Activated naive CD8-positive, alpha-beta T cell treated with anti-CD3 and anti-CD28 coated beads, Interleukin-2, amount 50 U/mL, for 24 hours (primary cell): ENCODE results near the gene DACH1.

Experiments used
- ATAC-seq: fragments of 150-1000 bp; cut with Tn5 transposase; one replicate; pipeline ENCODE4 v1.10.0; 2021
- DNase-seq: peaks from one replicate; pipeline ENCODE4 v3.0.0; 2021
- H3K27ac Mint-ChIP-seq: one replicate; pipeline ENCODE4 v1.8.0; 2021; ENCODE audit warnings: mild to moderate bottlenecking, mixed read lengths
- H3K27me3 Mint-ChIP-seq: one replicate; pipeline ENCODE4 v1.8.0; 2021; ENCODE audit warnings: mixed read lengths
- H3K36me3 Mint-ChIP-seq: one replicate; pipeline ENCODE4 v1.8.0; 2021; ENCODE audit warnings: low read depth, mixed read lengths
- H3K4me1 Mint-ChIP-seq: one replicate; pipeline ENCODE4 v1.8.0; 2021; ENCODE audit warnings: mixed read lengths
- H3K4me3 Mint-ChIP-seq: one replicate; pipeline ENCODE4 v1.8.0; 2021; ENCODE audit warnings: mild to moderate bottlenecking, moderate library complexity, mixed read lengths
- H3K9me3 Mint-ChIP-seq: one replicate; pipeline ENCODE4 v1.8.0; 2021; ENCODE audit warnings: mixed read lengths

DACH1 gene

GRCh38 chr13:71873418-71874247 lies 6.6 kb upstream of the DACH1 start:
- ATAC-seq, result no peak
- Mint-ChIP-seq H3K36me3 (no peaks in the 10 kb centered on the region), H3K9me3 (no peaks in the 10 kb centered on the region), H3K4me1 (no peaks in the 10 kb centered on the region), H3K27me3 (peaks cover 18% of the 10 kb centered on the region), H3K4me3 (no peak overlapping the region), H3K27ac (no peak overlapping the region)
- DNase-seq, result no peak

DNA sequence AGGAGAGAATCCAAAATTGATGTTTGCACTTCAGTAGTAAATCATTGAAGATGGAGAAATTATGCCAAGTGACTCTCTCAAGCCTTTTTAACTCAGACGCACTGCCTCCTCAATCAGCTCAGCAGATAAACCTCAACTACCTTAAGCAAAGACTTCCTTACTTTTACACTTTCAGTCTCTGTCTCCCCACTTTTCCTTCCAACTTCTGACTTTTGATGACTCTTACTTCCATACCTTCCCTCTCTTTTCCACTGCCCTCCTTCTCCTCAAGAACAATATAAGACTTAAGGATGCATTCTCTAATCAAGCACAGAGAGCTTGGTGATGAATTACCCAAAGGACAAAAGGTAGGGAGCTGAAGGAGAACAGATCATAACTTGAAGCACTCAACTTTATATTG lies 4.8 kb upstream of the DACH1 start:
- Mint-ChIP-seq H3K4me1 (peaks cover 4% of the 10 kb centered on the region), H3K4me3 (no peak overlapping the region), H3K36me3 (no peaks in the 10 kb centered on the region), H3K9me3 (no peaks in the 10 kb centered on the region), H3K27ac (no peak overlapping the region), H3K27me3 (peaks cover 33% of the 10 kb centered on the region)
- no peak for ATAC-seq
- DNase-seq, result no peak

GRCh38 chr13:71871176-71871754 lies 4.3 kb upstream of the DACH1 start:
- Mint-ChIP-seq H3K36me3 (no peaks in the 10 kb centered on the region), H3K27ac (no peak overlapping the region), H3K4me1 (peaks cover 4% of the 10 kb centered on the region), H3K27me3 (peaks cover 36% of the 10 kb centered on the region), H3K4me3 (no peak overlapping the region), H3K9me3 (no peaks in the 10 kb centered on the region)
- no peak for DNase-seq
- no peak for ATAC-seq

GRCh38 chr13:71870100-71870499 lies 3.1 kb upstream of the DACH1 start:
- H3K9me3 Mint-ChIP-seq, result no peaks in the 10 kb centered on the region
- no peak overlapping the region for H3K27ac Mint-ChIP-seq
- no peak overlapping the region for H3K4me3 Mint-ChIP-seq
- H3K36me3 Mint-ChIP-seq, result no peaks in the 10 kb centered on the region
- H3K4me1 Mint-ChIP-seq, result peaks cover 6% of the 10 kb centered on the region
- H3K27me3 Mint-ChIP-seq, result peaks cover 34% of the 10 kb centered on the region
- ATAC-seq (no peak), DNase-seq (no peak)

- Mint-ChIP-seq H3K36me3 (no peaks in the 10 kb centered on the region), H3K4me3 (no peak overlapping the region), H3K27ac (no peak overlapping the region), H3K4me1 (peaks cover 15% of the 10 kb centered on the region), H3K27me3 (peaks cover 42% of the 10 kb centered on the region), H3K9me3 (no peaks in the 10 kb centered on the region)
- DNase-seq (no peak), ATAC-seq (no peak)
Measured at GRCh38 chr13:71869274-71869673, 2.3 kb upstream of the DACH1 start.

DNA sequence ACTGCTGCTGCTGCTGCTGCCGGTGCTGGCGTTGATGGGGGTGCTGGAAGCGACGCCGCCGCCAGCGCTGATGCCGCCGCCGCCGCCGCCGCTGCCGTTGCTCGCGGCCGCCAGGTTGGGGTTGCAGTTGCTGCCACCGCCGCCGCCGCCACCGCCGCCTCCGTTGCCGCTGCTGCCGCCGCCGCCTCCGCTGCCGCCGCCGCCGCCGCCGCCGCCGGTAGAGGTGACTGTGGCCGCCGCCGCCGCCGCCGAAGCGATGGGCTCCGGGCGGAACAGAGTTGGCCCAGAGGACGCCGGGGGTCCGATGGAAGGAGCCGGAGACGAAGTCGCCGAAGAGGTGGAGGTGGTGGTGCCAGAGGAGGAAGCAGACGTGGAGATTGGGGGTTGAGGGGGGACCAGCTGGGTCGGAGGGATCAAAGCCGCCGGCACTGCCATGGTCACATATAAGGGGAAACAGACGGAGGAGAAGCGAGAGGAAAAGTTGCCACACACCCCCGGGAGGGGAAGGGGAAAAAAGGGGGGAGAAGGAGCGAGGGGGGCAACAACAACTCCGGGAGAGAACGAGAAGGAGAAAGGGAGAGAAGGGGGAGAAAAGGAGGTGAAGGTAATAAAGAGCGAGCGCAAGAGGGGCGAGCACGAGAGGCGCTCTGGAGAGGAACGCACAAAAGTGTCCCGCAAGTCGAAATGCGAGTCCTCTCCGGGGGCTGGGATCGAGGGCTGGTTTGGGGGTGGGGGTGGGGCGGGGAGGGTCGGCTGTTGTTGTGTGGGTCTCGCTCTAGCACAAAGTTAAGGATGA lies 471 bp downstream of the DACH1 start:
- ATAC-seq, result no peak
- H3K9me3 Mint-ChIP-seq, result no peaks in the 10 kb centered on the region
- peak overlapping the region; percentile 73 for H3K4me3 Mint-ChIP-seq
- DNase-seq, result peak; percentile 11
- peaks cover 60% of the 10 kb centered on the region for H3K27me3 Mint-ChIP-seq
- H3K27ac Mint-ChIP-seq, result no peak overlapping the region
- H3K36me3 Mint-ChIP-seq, result no peaks in the 10 kb centered on the region
- H3K4me1 Mint-ChIP-seq, result peaks cover 19% of the 10 kb centered on the region

DNA sequence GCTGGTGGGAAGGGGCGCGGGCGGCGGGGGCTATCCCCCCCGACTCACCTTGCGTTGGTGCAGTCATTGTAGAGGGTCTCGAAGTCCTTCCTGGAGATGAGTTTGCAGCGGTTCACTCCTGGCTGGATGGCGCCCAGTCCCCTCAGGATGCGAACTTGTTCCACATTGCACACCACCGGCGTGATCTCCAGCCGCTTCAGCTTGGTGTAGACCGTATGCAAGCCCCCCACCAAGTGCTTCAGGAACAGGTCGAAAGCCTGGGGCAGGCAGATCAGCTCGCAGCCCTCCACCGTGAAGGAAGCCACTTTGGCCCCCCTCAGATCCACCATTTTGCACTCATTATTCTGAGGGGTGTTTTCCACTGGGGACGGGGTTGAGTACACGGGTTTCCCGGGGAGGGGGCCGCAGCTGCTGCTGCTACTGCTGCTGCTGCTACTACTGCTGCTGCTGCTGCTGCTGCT lies 1.1 kb downstream of the DACH1 start:
- Mint-ChIP-seq H3K4me1 (peaks cover 19% of the 10 kb centered on the region), H3K36me3 (no peaks in the 10 kb centered on the region)
- no peak for ATAC-seq

DNA sequence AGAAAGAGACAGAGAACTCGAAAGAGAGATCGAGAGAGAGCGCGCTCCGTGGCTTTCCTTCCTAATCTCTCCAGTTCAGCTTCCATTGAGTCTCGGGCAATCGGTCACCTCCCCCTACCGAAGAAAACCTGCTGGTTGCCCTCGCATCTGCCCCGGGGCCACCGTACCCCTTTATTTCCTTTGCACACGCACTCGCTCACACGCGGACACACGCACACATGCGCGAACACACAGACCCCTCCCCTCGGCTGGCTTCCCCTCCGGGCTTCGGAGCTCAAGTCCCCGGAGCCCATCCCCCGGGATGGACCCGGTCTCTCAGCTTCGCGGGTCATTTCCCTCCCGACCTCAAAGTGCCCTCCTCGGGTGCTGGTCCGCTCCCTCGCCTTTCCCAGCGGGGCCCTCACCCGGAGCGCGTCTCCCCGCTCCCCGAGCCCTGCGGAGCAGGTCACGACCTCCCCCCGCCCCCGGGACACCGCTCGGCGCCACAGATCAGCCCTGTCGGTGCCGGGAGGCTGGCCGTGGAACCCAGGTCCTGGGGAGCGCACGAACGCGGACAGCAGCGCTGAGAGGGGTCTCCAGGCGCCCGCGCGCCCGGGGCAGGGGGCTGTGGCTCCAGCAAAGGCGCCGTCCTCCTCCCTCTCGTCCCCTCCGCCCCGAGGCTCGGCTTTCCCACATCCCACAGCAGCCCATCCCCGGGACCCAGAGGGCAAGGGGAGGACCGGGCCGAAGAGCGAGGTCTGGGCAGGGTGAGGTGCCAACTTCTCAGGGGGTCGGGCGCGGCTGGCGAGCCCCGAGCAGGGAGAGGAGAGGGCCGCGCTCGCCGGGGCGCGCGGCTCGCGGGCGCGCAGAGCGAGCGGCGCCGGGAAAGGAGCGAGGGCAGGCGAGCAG lies 1.8 kb downstream of the DACH1 start:
- Mint-ChIP-seq H3K27me3 (peaks cover 58% of the 10 kb centered on the region), H3K36me3 (no peaks in the 10 kb centered on the region), H3K4me3 (peak overlapping the region; percentile 79), H3K4me1 (peaks cover 19% of the 10 kb centered on the region), H3K27ac (peak overlapping the region; percentile 52), H3K9me3 (no peaks in the 10 kb centered on the region)
- DNase-seq, result peak; percentile 1
- peak; percentile 10 for ATAC-seq

More for the DNA sequence above, 1.1 kb downstream of the DACH1 start:
- no peak for DNase-seq
- Mint-ChIP-seq H3K9me3 (no peaks in the 10 kb centered on the region), H3K27ac (no peak overlapping the region), H3K27me3 (peaks cover 61% of the 10 kb centered on the region), H3K4me3 (peak overlapping the region; percentile 48)

GRCh38 chr13:71864094-71864985 lies 2.7 kb downstream of the DACH1 start:
- peaks cover 19% of the 10 kb centered on the region for H3K4me1 Mint-ChIP-seq
- H3K9me3 Mint-ChIP-seq, result no peaks in the 10 kb centered on the region
- H3K27me3 Mint-ChIP-seq, result peaks cover 51% of the 10 kb centered on the region

DNA sequence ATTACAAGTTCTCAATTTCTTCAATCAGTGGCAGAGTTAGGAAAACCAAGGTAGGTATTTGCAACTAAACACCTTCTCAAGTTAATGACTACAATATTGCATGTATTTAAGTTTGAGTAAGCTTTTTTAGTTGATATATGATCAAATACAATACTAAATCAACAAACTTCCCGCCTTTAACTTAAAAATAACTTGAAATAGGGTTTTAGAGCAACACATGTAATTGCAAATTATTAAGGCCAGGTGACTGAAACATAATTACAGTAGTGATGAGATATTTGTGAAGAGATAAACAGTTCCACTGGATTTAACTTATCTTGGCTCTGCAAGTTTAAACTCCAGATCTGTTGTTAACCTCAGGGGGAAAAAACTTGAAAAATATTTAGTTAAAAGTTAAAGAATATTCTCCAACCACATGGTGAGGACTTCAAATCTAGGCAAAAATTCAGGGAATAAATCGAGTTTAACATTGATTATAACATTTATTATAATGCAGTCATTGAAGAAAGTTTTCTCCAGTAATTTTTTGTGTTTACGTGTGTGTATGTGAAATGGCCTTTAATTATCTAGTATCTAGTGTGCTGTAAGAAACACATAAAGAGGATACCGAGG lies 3.6 kb downstream of the DACH1 start:
- H3K9me3 Mint-ChIP-seq, result no peaks in the 10 kb centered on the region
- ATAC-seq, result no peak
- H3K4me3 Mint-ChIP-seq, result no peak overlapping the region
- H3K4me1 Mint-ChIP-seq, result peaks cover 19% of the 10 kb centered on the region
- no peak overlapping the region for H3K27ac Mint-ChIP-seq
- no peak for DNase-seq
- no peaks in the 10 kb centered on the region for H3K36me3 Mint-ChIP-seq
- H3K27me3 Mint-ChIP-seq, result peaks cover 47% of the 10 kb centered on the region

More at GRCh38 chr13:71864094-71864985, 2.7 kb downstream of the DACH1 start:
- DNase-seq (peak; percentile 5), ATAC-seq (no peak)
- Mint-ChIP-seq H3K4me3 (peak overlapping the region; percentile 79), H3K27ac (peak overlapping the region; percentile 52), H3K36me3 (no peaks in the 10 kb centered on the region)

DNA sequence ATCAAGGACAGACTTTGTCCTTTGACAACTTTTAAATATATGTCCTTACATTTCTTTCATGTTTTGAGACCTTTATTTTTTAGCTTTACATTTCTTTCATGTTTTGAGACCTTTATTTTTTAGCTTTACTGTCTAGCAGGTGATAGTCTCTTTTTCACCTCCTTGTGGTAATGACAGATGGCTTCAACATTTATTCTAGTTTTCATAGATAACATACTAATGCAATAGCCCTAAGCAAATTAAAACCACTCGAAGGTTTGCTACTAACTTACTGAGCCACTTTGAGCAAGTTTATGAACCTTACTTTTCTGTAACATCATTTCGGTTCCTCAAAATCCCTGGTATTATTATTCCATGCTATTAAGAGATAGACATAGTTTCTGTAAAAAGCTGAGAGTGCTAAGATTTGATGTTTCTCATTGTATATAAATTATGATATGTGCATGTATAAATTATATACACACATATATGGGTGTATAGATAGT lies 4.5 kb downstream of the DACH1 start:
- H3K4me3 Mint-ChIP-seq, result no peak overlapping the region
- H3K4me1 Mint-ChIP-seq, result peaks cover 19% of the 10 kb centered on the region
- DNase-seq, result no peak
- H3K27ac Mint-ChIP-seq, result no peak overlapping the region
- no peak for ATAC-seq
- H3K36me3 Mint-ChIP-seq, result no peaks in the 10 kb centered on the region
- H3K9me3 Mint-ChIP-seq, result no peaks in the 10 kb centered on the region
- H3K27me3 Mint-ChIP-seq, result peaks cover 40% of the 10 kb centered on the region

GRCh38 chr13:71861769-71862458 lies 5.1 kb downstream of the DACH1 start:
- Mint-ChIP-seq H3K36me3 (no peaks in the 10 kb centered on the region), H3K27me3 (peaks cover 34% of the 10 kb centered on the region), H3K27ac (no peak overlapping the region), H3K4me1 (peaks cover 15% of the 10 kb centered on the region), H3K4me3 (no peak overlapping the region), H3K9me3 (no peaks in the 10 kb centered on the region)
- no peak for DNase-seq
- no peak for ATAC-seq
